Liver (tissue), 9 donors: ENCODE results near the gene HSP90AB1. TPM values are rescaled to one million over a fixed set of nuclear protein-coding genes. Genes with fewer than 3 reads are reported as not detected.

Source experiments
- DNase-seq: peaks from one replicate; pipeline ENCODE4 v3.0.0-alpha.2; 2017; ENCODE audit warnings: low spot score
- H3K27ac ChIP-seq, 2 donors: one replicate each; pipeline ENCODE4 v1.7.0; 2013; ENCODE audit warnings: inconsistent platforms in 2 of 2, low read length in 2 of 2, control low read depth in 1 of 2, low read depth in 1 of 2, mild to moderate bottlenecking in 1 of 2
- H3K27me3 ChIP-seq, 4 donors: one replicate each; pipeline versions ENCODE4 v1.6.1 to v1.7.0; 2013; ENCODE audit warnings: low read length in 3 of 4, inconsistent platforms in 1 of 4, mild to moderate bottlenecking in 1 of 4, moderate library complexity in 1 of 4; ENCODE audit not compliant: control insufficient read depth in 4 of 4, insufficient read depth in 4 of 4
- H3K36me3 ChIP-seq, 4 donors: one replicate each; pipeline versions ENCODE4 v1.6.1 to v1.7.0; 2013; ENCODE audit warnings: low read length in 3 of 4, mild to moderate bottlenecking in 3 of 4, low read depth in 1 of 4, moderate library complexity in 1 of 4; ENCODE audit not compliant: control insufficient read depth in 4 of 4, insufficient read depth in 3 of 4
- H3K4me1 ChIP-seq, 4 donors: one replicate each; pipeline versions ENCODE4 v1.6.1 to v1.7.0; 2013; ENCODE audit warnings: low read length in 3 of 4, mild to moderate bottlenecking in 3 of 4, moderate library complexity in 1 of 4; ENCODE audit not compliant: control insufficient read depth in 4 of 4, insufficient read depth in 4 of 4
- H3K4me3 ChIP-seq, 3 donors: one replicate each; pipeline versions ENCODE4 v1.6.1 to v1.7.0; 2013; ENCODE audit warnings: low read length in 3 of 3, control low read depth in 1 of 3, low read depth in 1 of 3, mild to moderate bottlenecking in 1 of 3
- H3K9ac ChIP-seq, 2 donors: one replicate each; pipeline ENCODE4 v1.7.0; 2013; ENCODE audit warnings: low read length in 2 of 2, mild to moderate bottlenecking in 2 of 2, moderate library complexity in 2 of 2, control low read depth in 1 of 2, low read depth in 1 of 2
- H3K9me3 ChIP-seq, 4 donors: one replicate each; pipeline versions ENCODE4 v1.6.1 to v1.7.0; 2013; ENCODE audit warnings: low read length in 3 of 4; ENCODE audit not compliant: control insufficient read depth in 4 of 4
- EGR1 ChIP-seq, 2 donors: IDR thresholded peaks; 2 replicates each; pipeline ENCODE4 v1.6.1; 2016 to 2018; ENCODE audit warnings: antibody characterized with exemption in 2 of 2, low read depth in 2 of 2
- FOXA1 ChIP-seq: IDR thresholded peaks from 2 replicates; pipeline ENCODE4 v1.6.1; 2016; ENCODE audit warnings: antibody characterized with exemption
- FOXA2 ChIP-seq: IDR thresholded peaks from 2 replicates; pipeline ENCODE4 v1.6.1; 2016; ENCODE audit warnings: antibody characterized with exemption
- GABPA ChIP-seq, 2 donors: IDR thresholded peaks in 1 of 2; conservative IDR thresholded peaks in 1 of 2; 2 replicates each; pipeline ENCODE4 v1.6.1; 2016; ENCODE audit warnings: antibody characterized with exemption in 2 of 2, mild to moderate bottlenecking in 1 of 2, moderate library complexity in 1 of 2
- HNF4A ChIP-seq, 2 donors: conservative IDR thresholded peaks; 2 replicates each; pipeline ENCODE4 v1.6.1; 2016; ENCODE audit warnings: antibody characterized with exemption in 2 of 2, mild to moderate bottlenecking in 2 of 2
- HNF4G ChIP-seq: IDR thresholded peaks from 2 replicates; pipeline ENCODE4 v1.6.1; 2016; ENCODE audit warnings: antibody characterized with exemption
- JUND ChIP-seq, 2 donors: IDR thresholded peaks; 2 replicates each; pipeline ENCODE4 v1.6.1; 2016; ENCODE audit warnings: antibody characterized with exemption in 2 of 2
- NR2F2 ChIP-seq: IDR thresholded peaks from 2 replicates; pipeline ENCODE4 v1.6.1; 2016; ENCODE audit warnings: antibody characterized with exemption
- RAD21 ChIP-seq, 2 donors: IDR thresholded peaks; 2 replicates each; pipeline ENCODE4 v1.6.1; 2016; ENCODE audit warnings: antibody characterized with exemption in 2 of 2, mild to moderate bottlenecking in 2 of 2
- RXRA ChIP-seq, 2 donors: IDR thresholded peaks; 2 replicates each; pipeline ENCODE4 v1.6.1; 2017 to 2018; ENCODE audit warnings: antibody characterized with exemption in 2 of 2, mild to moderate bottlenecking in 1 of 2
- SP1 ChIP-seq: IDR thresholded peaks from 2 replicates; pipeline ENCODE4 v1.6.1; 2018; ENCODE audit warnings: antibody characterized with exemption, mild to moderate bottlenecking
- TAF1 ChIP-seq: conservative IDR thresholded peaks from 2 replicates; pipeline ENCODE4 v1.6.1; 2016; ENCODE audit warnings: antibody characterized with exemption, mild to moderate bottlenecking
- YY1 ChIP-seq: IDR thresholded peaks from 2 replicates; pipeline ENCODE4 v1.6.1; 2016; ENCODE audit warnings: antibody characterized with exemption, mild to moderate bottlenecking
- WGBS: extraction: QIAGEN DNeasy Blood & Tissue Kit; methylation state at CpG from one replicate; pipeline ENCODE4 v1.1.7; 2013; 5-methylcytosine and 5-hydroxymethylcytosine counted together
- polyA plus RNA-seq, 2 donors: library from polyadenylated mRNA; stranded (reverse) in 1 of 2; unstranded in 1 of 2; fragments of 200-250 nt in 1 of 2; fragments of >200 nt in 1 of 2; fragmentation: Nextera tagmentation in 1 of 2; extraction: Ambion mirVana in 1 of 2; gene quantifications; one replicate each; pipeline versions ENCODE4 v1.2.1 to v1.2.3, GENCODE V29; 2013 to 2015
- total RNA-seq, 2 donors: library from RNA; depleted of rRNA; stranded (reverse); fragments of >200 nt; gene quantifications; one replicate each; pipeline ENCODE4 v1.2.3, GENCODE V29; 2014
- TF ChIP-seq, protein P1 (sequence below): IDR thresholded peaks from 2 replicates; pipeline ENCODE4 v1.6.1; 2016; ENCODE audit warnings: antibody characterized with exemption
- TF ChIP-seq, protein P2 (sequence below): fragments of 150-350 bp; IDR thresholded peaks from 2 replicates; pipeline ENCODE4 v1.5.1; 2017; ENCODE audit warnings: improper control_type of control experiment, low read depth, low read length; ENCODE audit not compliant: missing input control
- TF ChIP-seq, protein P3 (sequence below): IDR thresholded peaks from 2 replicates; pipeline ENCODE4 v1.6.1; 2016; ENCODE audit warnings: antibody characterized with exemption
- TF ChIP-seq, protein P4 (sequence below): IDR thresholded peaks from 2 replicates; pipeline ENCODE4 v1.6.1; 2016; ENCODE audit warnings: antibody characterized with exemption, mild to moderate bottlenecking
- TF ChIP-seq, protein P5 (sequence below): IDR thresholded peaks from 2 replicates; pipeline ENCODE4 v1.6.1; 2016; ENCODE audit warnings: antibody characterized with exemption
- donor health status: healthy.
- donor health status: healthy.
- donor health status: healthy.
- donor health status: healthy.
- donor health status: healthy.

The HSP90AB1 gene
- total and polyA plus RNA-seq, 4 donors, result 129 to 281 (median 203) TPM

DNA sequence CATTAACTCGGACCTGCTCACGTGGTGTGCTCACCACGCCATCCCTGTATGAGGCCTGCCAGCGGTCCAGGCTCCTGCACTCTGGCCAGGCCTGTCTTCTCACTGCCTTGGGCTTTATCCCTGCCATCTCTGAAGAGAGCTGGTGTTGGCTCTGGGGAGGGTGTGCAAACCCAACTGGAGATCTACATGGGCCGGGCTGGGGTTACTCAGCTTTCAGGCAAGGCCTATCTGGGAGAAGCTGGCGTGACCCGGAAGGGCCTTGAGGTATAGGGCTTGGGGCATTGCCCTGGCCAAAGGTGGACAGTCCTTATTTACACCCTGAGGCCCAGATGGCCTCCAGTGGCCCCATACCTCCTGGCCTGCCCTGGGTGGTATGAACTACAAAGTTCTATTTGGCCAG, 18.5 kb upstream of the HSP90AB1 start:
- H3K4me1 ChIP-seq, result peaks cover 39 to 88% (median 77%) of the 10 kb centered on the region in 4 donors
- no peak overlapping the region for H3K4me3 ChIP-seq
- H3K9ac ChIP-seq, result no peak overlapping the region
- DNase-seq, result no peak
- H3K9me3 ChIP-seq, result no peaks in the 10 kb centered on the region
- no peaks in the 10 kb centered on the region for H3K27me3 ChIP-seq
- H3K27ac ChIP-seq, result peak overlapping the region; percentile 69 to 75
- TF ChIP-seq FOXA2 (peak; percentile 35), HNF4G (peak; percentile 62), YY1 (no peak), HNF4A (conservative IDR thresholded peaks at IDR 0.05) (peak; percentile 82 to 93), TAF1 (no peak), RAD21 (IDR thresholded peaks at IDR 0.05) (no peak), RXRA (IDR thresholded peaks at IDR 0.05) (peak; percentile 96 to 99), SP1 (peak; percentile 85), EGR1 (IDR thresholded peaks at IDR 0.05; ENCODE audit: low read depth in 2 of 2) (no peak), JUND (IDR thresholded peaks at IDR 0.05) (peak; percentile 24 to 34), NR2F2 (peak; percentile 46), GABPA (IDR thresholded peaks at IDR 0.05 in 1 of 2, conservative IDR thresholded peaks at IDR 0.05 in 1 of 2) (peak in 1 of 2 donors; percentile 31), FOXA1 (peak; percentile 49)
- TF ChIP-seq, protein P1, sequence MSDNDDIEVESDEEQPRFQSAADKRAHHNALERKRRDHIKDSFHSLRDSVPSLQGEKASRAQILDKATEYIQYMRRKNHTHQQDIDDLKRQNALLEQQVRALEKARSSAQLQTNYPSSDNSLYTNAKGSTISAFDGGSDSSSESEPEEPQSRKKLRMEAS, result peak; percentile 35
- TF ChIP-seq, protein P2, sequence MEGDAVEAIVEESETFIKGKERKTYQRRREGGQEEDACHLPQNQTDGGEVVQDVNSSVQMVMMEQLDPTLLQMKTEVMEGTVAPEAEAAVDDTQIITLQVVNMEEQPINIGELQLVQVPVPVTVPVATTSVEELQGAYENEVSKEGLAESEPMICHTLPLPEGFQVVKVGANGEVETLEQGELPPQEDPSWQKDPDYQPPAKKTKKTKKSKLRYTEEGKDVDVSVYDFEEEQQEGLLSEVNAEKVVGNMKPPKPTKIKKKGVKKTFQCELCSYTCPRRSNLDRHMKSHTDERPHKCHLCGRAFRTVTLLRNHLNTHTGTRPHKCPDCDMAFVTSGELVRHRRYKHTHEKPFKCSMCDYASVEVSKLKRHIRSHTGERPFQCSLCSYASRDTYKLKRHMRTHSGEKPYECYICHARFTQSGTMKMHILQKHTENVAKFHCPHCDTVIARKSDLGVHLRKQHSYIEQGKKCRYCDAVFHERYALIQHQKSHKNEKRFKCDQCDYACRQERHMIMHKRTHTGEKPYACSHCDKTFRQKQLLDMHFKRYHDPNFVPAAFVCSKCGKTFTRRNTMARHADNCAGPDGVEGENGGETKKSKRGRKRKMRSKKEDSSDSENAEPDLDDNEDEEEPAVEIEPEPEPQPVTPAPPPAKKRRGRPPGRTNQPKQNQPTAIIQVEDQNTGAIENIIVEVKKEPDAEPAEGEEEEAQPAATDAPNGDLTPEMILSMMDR, result no peak
- TF ChIP-seq, protein P3, sequence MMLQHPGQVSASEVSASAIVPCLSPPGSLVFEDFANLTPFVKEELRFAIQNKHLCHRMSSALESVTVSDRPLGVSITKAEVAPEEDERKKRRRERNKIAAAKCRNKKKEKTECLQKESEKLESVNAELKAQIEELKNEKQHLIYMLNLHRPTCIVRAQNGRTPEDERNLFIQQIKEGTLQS, result no peak
- TF ChIP-seq, protein P4, sequence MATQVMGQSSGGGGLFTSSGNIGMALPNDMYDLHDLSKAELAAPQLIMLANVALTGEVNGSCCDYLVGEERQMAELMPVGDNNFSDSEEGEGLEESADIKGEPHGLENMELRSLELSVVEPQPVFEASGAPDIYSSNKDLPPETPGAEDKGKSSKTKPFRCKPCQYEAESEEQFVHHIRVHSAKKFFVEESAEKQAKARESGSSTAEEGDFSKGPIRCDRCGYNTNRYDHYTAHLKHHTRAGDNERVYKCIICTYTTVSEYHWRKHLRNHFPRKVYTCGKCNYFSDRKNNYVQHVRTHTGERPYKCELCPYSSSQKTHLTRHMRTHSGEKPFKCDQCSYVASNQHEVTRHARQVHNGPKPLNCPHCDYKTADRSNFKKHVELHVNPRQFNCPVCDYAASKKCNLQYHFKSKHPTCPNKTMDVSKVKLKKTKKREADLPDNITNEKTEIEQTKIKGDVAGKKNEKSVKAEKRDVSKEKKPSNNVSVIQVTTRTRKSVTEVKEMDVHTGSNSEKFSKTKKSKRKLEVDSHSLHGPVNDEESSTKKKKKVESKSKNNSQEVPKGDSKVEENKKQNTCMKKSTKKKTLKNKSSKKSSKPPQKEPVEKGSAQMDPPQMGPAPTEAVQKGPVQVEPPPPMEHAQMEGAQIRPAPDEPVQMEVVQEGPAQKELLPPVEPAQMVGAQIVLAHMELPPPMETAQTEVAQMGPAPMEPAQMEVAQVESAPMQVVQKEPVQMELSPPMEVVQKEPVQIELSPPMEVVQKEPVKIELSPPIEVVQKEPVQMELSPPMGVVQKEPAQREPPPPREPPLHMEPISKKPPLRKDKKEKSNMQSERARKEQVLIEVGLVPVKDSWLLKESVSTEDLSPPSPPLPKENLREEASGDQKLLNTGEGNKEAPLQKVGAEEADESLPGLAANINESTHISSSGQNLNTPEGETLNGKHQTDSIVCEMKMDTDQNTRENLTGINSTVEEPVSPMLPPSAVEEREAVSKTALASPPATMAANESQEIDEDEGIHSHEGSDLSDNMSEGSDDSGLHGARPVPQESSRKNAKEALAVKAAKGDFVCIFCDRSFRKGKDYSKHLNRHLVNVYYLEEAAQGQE, result no peak
- TF ChIP-seq, protein P5, sequence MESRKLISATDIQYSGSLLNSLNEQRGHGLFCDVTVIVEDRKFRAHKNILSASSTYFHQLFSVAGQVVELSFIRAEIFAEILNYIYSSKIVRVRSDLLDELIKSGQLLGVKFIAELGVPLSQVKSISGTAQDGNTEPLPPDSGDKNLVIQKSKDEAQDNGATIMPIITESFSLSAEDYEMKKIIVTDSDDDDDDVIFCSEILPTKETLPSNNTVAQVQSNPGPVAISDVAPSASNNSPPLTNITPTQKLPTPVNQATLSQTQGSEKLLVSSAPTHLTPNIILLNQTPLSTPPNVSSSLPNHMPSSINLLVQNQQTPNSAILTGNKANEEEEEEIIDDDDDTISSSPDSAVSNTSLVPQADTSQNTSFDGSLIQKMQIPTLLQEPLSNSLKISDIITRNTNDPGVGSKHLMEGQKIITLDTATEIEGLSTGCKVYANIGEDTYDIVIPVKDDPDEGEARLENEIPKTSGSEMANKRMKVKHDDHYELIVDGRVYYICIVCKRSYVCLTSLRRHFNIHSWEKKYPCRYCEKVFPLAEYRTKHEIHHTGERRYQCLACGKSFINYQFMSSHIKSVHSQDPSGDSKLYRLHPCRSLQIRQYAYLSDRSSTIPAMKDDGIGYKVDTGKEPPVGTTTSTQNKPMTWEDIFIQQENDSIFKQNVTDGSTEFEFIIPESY, result no peak
- 57% methylated on average over 7 of the region's 7 CpGs for WGBS
- peaks cover 0 to 4% (median 2%) of the 10 kb centered on the region in 4 donors for H3K36me3 ChIP-seq
